ENCODE results near the gene RLBP1.

Gene RLBP1

GRCh38 chr15:89208256-89208655, 13.1 kb downstream of the RLBP1 start:
- in situ Hi-C loops (cut with MboI; ENCODE audit: low sequenced_read_pairs) = no loop called here

GRCh38 chr15:89206908-89207331, 14.5 kb downstream of the RLBP1 start:
- in situ Hi-C loops (cut with MboI; ENCODE audit: low sequenced_read_pairs) = no loop called here

- in situ Hi-C loops (cut with MboI; ENCODE audit: low sequenced_read_pairs) = no loop called here
Measured at GRCh38 chr15:89205991-89206585, 15.3 kb downstream of the RLBP1 start.

- in situ Hi-C loops (cut with MboI; ENCODE audit: low sequenced_read_pairs) = no loop called here
Measured at GRCh38 chr15:89203705-89204273, 17.6 kb downstream of the RLBP1 start.

GRCh38 chr15:89201465-89202005, 19.8 kb downstream of the RLBP1 start:
- in situ Hi-C loops (cut with MboI; ENCODE audit: low sequenced_read_pairs) = no loop called here

- in situ Hi-C loops (cut with MboI; ENCODE audit: low sequenced_read_pairs) = no loop called here
Measured at GRCh38 chr15:89200182-89200581, 21.2 kb downstream of the RLBP1 start.

GRCh38 chr15:89199746-89200145, 21.6 kb downstream of the RLBP1 start:
- in situ Hi-C loops (cut with MboI; ENCODE audit: low sequenced_read_pairs) = loop anchor here (25.0 kb wide), 1 partner anchor 287 kb away; the partner anchor contains the start of gene MFGE8

GRCh38 chr15:89198934-89199333, 22.4 kb downstream of the RLBP1 start:
- in situ Hi-C loops (cut with MboI; ENCODE audit: low sequenced_read_pairs) = loop anchor here (25.0 kb wide), 1 partner anchor 287 kb away; the partner anchor contains the start of gene MFGE8

GRCh38 chr15:89198196-89198595, 23.2 kb downstream of the RLBP1 start:
- in situ Hi-C loops (cut with MboI; ENCODE audit: low sequenced_read_pairs) = loop anchor here (25.0 kb wide), 1 partner anchor 286 kb away; the partner anchor contains the start of gene MFGE8

- in situ Hi-C loops (cut with MboI; ENCODE audit: low sequenced_read_pairs) = loop anchor here (25.0 kb wide), 1 partner anchor 285 kb away; the partner anchor contains the start of gene MFGE8
Measured at GRCh38 chr15:89197503-89197971, 23.8 kb downstream of the RLBP1 start.

- in situ Hi-C loops (cut with MboI; ENCODE audit: low sequenced_read_pairs) = loop anchor here (25.0 kb wide), 1 partner anchor 285 kb away; the partner anchor contains the start of gene MFGE8
Measured at GRCh38 chr15:89196994-89197393, 24.4 kb downstream of the RLBP1 start.

GRCh38 chr15:89196241-89196640, 25.1 kb downstream of the RLBP1 start:
- in situ Hi-C loops (cut with MboI; ENCODE audit: low sequenced_read_pairs) = loop anchor here (25.0 kb wide), 1 partner anchor 284 kb away; the partner anchor contains the start of gene MFGE8

- in situ Hi-C loops (cut with MboI; ENCODE audit: low sequenced_read_pairs) = loop anchor here (25.0 kb wide), 1 partner anchor 284 kb away; the partner anchor contains the start of gene MFGE8
Measured at GRCh38 chr15:89195836-89196235, 25.5 kb downstream of the RLBP1 start.

GRCh38 chr15:89194608-89195007, 26.8 kb downstream of the RLBP1 start:
- in situ Hi-C loops (cut with MboI; ENCODE audit: low sequenced_read_pairs) = loop anchor here (25.0 kb wide), 1 partner anchor 282 kb away; the partner anchor contains the start of gene MFGE8

- in situ Hi-C loops (cut with MboI; ENCODE audit: low sequenced_read_pairs) = loop anchor here (25.0 kb wide), 1 partner anchor 280 kb away; the partner anchor contains the start of gene MFGE8
Measured at GRCh38 chr15:89192766-89193165, 28.6 kb downstream of the RLBP1 start.

GRCh38 chr15:89192136-89192535, 29.2 kb downstream of the RLBP1 start:
- in situ Hi-C loops (cut with MboI; ENCODE audit: low sequenced_read_pairs) = loop anchor here (25.0 kb wide), 1 partner anchor 280 kb away; the partner anchor contains the start of gene MFGE8

- in situ Hi-C loops (cut with MboI; ENCODE audit: low sequenced_read_pairs) = loop anchor here (25.0 kb wide), 1 partner anchor 276 kb away; the partner anchor contains the start of gene MFGE8
Measured at GRCh38 chr15:89187986-89188514, 33.3 kb downstream of the RLBP1 start.

- in situ Hi-C loops (cut with MboI; ENCODE audit: low sequenced_read_pairs) = loop anchor here (25.0 kb wide), 1 partner anchor 275 kb away; the partner anchor contains the start of gene MFGE8
Measured at GRCh38 chr15:89187301-89187985, 33.9 kb downstream of the RLBP1 start.

- in situ Hi-C loops (cut with MboI; ENCODE audit: low sequenced_read_pairs) = loop anchor here (25.0 kb wide), 1 partner anchor 275 kb away; the partner anchor contains the start of gene MFGE8
Measured at GRCh38 chr15:89186803-89187202, 34.6 kb downstream of the RLBP1 start.

GRCh38 chr15:89184886-89185526, 36.4 kb downstream of the RLBP1 start:
- in situ Hi-C loops (cut with MboI; ENCODE audit: low sequenced_read_pairs) = loop anchor here (25.0 kb wide), 1 partner anchor 273 kb away; the partner anchor contains the start of gene MFGE8
